ENCODE results near the gene GZMM.

The GZMM gene

GRCh38 chr19:543910-544608 is at the start of gene GZMM:
GZMM (plus strand) TSS chr19:544053; CDS start chr19:544072, 19 bp downstream.
- peak; percentile 68 for DNase-seq

GRCh38 chr19:494171-495080 is 49.4 kb upstream of the GZMM start:
- DNase-seq, result no peak

DNA sequence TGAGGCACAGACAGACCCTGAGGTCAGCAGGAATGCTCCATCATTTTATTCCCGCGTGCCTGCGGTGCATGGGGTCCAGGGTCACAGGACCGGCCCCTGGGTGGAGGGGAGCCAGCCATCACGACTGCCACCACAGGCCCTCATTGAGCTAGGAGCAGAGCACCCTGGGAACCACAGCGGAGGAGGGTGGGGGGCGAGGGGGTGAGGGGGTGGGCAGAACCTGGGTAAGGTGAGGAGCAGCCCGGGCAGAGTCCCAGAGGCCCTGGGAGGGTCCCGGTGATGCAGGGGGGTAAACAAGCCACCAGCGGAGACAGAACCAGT is 48.8 kb upstream of the GZMM start:
- no peak for DNase-seq

- peak; percentile 69 for DNase-seq
These were observed 48.3 kb upstream of the GZMM start for GRCh38 chr19:495402-496111.

DNA sequence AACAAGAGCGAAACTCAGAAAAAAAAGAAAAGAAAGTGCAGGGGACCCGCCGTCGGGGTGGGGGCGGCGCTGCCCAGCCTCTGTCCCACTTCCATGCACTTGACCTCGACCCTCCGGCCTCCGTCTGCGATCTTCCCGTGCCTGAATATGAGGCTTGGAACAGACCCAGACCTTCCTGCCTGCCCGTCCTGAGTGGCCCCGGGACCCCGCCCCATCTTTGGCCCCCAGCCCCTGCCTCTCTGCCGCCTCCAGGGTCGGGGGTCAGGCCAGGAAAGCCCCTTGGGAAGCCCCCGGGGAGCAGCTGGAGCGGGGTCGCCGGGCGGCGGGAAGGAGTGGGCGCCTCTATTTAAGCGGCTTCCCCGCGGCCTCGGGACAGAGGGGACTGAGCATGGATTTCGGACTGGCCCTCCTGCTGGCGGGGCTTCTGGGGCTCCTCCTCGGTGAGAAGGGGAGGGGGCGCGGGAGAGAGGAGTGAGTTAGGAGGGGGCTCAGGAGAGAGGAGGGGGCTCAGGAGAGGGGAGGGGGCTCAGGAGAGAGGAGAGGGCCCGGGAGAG is 47.7 kb upstream of the GZMM start, which contains the start of gene MADCAM1:
Gene MADCAM1 (plus strand): TSS at position 375 of the 554 bp plus-strand sequence. CDS start 14 bp downstream, at position 389.
- DNase-seq, result no peak

DNA sequence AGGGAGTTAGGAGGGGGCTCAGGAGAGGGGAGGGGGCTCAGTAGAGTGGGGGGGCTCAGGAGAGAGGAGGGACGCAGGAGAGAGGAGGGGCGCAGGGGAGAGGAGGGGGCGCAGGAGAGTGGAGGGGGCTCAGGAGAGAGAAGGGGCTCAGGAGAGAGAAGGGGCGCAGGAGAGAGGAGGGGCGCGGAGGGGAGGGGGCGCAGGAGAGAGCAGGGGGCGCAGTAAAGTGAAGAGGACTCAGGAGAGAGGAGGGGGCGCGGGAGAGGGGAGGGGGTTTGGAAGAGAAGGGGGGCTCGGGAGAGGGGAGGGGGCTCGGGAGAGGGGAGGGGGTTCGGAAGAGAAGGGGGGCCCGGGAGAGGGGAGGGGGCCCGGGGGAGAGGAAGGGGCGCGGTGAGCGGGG is 46.9 kb upstream of the GZMM start:
- no peak for DNase-seq

DNA sequence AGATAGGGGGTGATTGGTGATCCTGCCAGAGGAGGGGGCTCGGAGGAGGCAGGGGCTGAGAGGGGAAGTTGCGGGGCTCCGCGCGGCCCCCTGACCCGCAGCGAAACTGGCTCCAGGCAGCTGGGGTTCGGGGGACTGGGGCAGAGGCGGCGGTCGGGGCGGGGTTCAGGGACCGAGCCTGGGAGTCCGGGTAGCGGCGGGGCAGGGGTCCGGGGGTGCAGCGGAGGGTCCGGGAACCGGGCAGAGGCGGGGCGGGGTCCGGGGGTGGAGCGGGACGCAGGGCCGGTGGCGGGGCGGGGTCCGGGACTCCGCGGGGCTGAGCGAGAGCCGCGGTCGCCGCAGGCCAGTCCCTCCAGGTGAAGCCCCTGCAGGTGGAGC is 46.4 kb upstream of the GZMM start:
- no peak for DNase-seq

GRCh38 chr19:497869-498510 is 45.9 kb upstream of the GZMM start:
- no peak for DNase-seq

DNA sequence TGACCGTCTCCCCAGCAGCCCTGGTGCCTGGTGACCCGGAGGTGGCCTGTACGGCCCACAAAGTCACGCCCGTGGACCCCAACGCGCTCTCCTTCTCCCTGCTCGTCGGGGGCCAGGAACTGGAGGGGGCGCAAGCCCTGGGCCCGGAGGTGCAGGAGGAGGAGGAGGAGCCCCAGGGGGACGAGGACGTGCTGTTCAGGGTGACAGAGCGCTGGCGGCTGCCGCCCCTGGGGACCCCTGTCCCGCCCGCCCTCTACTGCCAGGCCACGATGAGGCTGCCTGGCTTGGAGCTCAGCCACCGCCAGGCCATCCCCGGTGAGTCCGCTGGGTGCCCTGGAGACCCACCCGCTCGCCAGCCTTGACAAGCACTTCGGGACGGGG is 45.4 kb upstream of the GZMM start:
- no peak for DNase-seq

DNA sequence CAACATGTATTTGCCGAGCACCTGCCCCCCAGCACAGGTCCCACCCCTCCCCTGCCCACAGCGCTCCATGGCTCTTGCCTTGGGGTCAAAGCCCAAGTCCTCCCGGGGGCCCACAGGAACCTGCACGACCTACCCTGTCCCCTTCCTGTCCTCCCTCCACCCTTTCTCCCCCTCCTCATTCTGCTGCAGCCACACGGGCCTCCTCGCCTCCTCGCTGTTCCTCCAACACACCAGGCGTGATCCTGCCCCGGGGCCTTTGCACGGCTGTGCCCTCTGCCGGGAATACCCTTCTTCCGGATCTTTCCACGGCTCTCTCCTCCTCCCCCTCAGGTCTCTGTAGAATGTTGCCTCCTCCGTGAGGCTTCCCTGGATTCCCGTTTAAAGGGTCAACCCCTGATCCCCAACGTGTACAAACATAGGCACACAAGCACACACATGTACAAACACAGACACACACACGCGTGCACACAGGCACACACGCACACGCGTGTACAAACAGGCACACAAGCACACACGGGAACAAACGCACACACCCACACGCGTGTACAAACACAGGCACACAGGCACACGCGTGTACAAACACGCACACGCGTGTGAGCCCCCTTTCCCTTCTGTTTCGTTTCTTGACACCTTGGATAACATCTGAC is 44.8 kb upstream of the GZMM start:
- no peak for DNase-seq

DNA sequence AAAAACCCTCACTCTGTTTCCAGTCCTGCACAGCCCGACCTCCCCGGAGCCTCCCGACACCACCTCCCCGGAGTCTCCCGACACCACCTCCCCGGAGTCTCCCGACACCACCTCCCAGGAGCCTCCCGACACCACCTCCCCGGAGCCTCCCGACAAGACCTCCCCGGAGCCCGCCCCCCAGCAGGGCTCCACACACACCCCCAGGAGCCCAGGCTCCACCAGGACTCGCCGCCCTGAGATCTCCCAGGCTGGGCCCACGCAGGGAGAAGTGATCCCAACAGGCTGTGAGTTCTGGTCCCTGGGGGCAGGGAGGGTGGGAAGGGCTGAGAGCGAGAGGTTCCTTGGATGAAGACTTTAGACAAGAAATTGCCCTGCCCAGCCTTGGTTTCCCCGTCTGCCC is 42.2 kb upstream of the GZMM start:
- DNase-seq, result no peak

- no peak for DNase-seq
These were observed 39.2 kb upstream of the GZMM start for GRCh38 chr19:504616-505015.

GRCh38 chr19:506404-507285 is 37.2 kb upstream of the GZMM start:
- DNase-seq, result peak; percentile 90

GRCh38 chr19:507286-508203 is 36.3 kb upstream of the GZMM start, which contains the start of gene TPGS1:
TPGS1 (plus strand) TSS chr19:507497; CDS start chr19:507507, 10 bp downstream.
- peak; percentile 86 for DNase-seq

- DNase-seq, result no peak
These were observed 35.4 kb upstream of the GZMM start for GRCh38 chr19:508204-509150.

- DNase-seq, result peak; percentile 92
These were observed 33.2 kb upstream of the GZMM start for GRCh38 chr19:510606-511100.

DNA sequence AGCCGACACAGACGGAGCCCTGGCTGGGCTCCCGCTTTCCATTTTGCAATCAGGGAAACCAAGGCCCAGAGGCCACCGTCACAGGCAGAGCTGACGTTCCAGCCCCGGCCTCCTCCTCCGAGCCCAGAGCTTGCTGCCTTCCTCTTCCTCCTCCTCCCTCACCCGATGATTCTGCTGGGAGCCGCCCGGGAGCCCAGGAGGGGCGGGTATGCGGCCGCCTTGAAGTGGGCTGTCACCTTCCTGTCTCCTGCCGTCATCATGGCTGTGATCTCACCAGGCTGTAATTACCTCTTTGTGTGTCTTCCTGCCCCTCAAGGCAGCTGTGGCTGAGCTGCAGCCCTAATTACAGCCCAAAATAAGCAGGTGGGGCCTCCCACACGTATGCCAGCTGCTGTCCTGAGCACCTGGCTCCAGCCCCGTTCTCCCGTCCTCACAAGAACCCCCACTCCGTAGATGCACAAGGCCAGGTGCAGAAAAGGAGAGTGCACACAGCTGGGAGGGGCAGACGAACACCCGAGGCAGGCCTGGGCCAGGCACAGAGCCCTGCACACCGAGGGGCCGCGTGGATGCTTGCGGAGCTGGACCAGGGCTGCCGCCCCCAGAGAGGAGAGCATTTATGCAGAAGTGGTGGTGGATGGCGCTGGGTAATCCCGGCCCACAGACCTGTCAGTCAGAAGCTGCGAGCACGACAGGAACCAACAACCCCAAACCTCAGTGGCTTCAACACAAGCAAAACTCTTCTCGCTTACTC is 32.6 kb upstream of the GZMM start:
- DNase-seq, result peak; percentile 69

All from activated CD4-positive, CD25-positive, alpha-beta regulatory T cell treated with anti-CD3 and anti-CD28 coated beads, Interleukin-2, amount 50 U/mL, for 72 hours (primary cell).